Measurements from ENCODE around the gene MEGF6.
"Not testable (repeated sequence)": the region's sequence is repeated elsewhere in the genome, so short reads cannot be mapped to it uniquely, and the experiment has no call there.

Gene MEGF6

DNA sequence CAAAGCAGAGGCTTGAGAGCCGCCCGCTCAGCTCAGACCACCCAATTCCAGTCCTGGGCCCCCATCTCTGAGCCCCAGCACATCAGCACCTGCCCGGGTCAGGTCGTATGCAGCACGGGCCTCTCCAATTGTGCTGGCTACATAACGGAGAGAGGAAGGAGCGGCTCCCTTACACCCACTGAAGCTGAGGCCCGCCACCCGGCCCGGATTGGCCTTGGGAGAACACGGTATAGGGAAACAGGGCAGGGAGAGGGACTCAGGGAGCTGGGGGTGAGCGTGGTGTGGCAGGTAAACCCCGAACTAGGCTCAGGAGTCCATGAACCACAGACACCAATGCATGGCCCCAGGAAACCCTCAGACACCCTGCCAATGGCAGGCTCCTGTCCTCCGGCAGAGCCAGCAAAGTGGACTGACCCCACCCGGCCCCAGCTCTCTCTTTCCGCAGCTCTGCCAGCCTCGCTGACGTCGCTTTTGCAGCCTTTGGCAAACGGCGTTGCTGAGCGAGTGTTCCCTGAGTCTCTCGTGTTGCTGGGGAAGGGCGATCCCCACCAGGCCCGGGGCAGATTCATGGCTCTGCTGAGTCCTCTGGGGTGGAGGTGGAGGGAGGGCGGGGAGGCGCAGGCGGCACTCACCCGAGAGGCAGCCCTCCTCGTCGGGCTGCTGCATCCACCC, 16.5 kb downstream of the MEGF6 start:
- FAIRE-seq, result no peak

DNA sequence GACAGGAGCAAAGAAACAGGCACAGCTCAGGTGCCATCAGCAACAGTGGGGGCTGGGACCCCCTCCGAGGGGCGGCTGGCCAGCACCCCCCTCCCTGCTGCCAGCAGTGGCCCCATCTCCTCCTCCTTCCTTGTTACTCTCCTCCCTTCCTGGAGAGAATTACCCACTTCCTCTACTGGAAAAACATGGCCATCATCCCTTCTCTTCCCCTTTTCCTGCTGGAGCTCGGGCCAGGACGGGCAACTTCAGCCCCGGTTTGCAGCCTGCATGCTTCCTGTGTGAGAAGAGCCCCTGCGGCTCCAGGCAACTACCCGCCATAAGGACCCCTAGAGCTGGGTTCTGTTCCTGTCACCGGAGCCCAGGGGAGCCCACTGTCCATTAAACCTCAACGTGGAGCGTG, 17.6 kb downstream of the MEGF6 start:
- no peak for DNase-seq (ENCODE audit: low spot score)
- FAIRE-seq, result no peak

More for the DNA sequence above, 16.5 kb downstream of the MEGF6 start:
- no peak for DNase-seq (ENCODE audit: low spot score)

DNA sequence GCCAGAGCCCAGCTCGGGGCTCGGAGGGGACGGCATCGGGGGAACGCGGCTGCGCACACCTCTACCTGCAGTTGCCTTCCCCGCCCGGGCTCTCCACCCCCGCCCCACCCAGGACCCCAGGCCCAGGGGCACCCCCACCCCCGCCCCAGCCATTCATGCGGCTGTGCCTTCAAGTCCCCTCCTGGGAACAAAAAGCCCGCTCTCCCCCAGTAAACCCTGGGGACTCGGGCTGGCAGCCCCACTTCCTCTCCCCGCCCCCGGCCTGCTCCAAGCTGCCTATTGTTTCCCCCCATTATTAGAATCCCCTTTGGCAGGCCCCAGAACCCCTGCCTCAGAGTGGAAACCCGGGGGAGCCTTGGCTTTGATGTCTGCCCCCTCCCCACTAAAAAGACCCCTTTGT, 18.0 kb downstream of the MEGF6 start:
- DNase-seq (ENCODE audit: low spot score) (no peak), FAIRE-seq (no peak)

DNA sequence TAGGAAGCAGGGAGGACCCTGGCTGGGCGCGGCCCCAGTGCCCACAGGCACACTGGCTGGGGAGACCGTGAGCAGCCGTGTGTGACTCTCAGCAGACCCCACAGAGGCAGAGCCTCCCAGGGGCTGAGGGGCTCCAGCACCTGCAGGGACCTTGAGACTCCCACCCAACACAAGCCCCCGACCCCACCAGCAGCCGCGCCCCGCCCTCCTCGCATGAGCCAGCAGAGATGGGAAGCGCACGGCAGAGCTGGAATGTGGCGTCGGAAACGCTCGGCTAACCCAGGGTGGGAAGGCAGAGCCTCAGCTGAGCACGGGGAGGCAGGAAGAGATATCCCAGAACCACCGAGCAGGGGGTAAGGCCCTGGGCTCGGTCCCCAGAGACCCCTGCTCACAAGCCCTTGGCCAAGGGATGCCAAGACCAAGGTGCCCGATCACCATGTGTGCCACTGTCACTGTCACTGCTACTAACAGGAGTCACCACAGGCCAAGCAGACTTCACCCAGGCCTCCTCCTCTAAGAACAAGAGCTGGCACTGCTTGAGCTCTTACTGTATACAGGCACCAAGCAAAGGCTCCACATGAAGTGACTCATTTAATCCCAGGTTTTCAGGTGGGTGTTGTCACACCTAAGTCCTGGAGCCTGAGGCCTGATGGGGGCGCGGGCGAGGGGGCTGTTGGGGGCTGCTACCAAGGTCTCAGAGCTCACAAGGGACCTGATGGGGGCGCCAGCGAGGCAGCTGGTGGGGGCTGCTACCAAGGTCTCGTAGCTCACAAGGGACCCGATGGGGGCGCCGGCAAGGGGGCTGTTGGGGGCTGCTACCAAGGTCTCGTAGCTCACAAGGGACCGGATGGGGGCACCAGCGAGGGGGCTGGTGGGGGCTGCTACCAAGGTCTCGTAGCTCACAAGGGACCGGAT, 20.1 kb downstream of the MEGF6 start:
- FAIRE-seq (no peak), DNase-seq (ENCODE audit: low spot score) (no peak)

DNA sequence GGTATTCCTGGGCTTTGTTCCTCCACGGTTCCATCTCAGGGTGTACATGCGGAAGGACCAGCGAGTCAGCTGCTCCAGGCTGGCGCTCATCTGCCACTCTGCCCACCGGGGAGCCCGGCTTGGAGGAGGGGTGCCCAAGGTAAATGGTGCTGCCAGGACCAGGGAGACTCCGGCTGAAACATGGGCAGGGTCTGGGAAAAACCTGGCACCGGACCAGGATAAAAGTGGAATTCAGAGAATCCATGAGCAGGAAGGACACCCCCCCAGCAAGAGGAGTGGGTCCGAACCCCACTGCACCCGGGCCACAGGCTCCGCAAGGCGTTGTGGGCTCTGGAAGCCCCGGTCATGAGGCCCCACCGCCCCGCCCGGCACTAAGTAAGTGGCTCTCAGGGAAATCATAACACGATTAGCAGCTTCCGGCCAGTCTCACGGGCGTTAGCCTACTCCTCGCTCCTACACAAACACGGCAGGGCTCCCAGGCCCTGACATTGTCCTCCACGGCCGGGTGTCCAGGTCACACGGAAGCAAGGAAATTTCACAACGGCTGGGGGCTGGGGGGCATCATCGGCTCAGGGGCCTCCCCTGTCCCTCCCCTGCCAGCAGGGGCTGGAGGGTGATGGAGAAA, 21.1 kb downstream of the MEGF6 start:
- no peak for DNase-seq (ENCODE audit: low spot score)
- FAIRE-seq, result no peak

DNA sequence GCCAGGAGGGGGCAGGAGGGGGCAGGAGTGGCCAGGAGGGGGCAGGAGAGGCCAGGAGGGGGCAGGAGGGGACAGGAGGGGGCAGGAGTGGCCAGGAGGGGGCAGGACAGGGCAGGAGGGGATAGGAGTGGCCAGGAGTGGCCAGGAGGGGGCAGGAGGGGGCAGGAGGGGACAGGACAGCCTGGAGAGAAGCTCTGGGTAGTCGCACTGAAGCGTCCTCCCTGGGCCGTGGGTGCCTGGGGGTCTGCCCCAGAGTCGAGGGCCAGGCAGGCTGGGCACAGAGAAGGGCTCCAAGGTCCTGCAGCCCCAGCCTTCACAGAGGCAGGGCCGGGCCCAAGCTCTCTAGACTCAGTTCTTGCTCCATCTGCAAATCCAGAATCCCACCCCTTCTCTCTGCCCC, 22.9 kb downstream of the MEGF6 start:
- FAIRE-seq, result no peak
- no peak for DNase-seq (ENCODE audit: low spot score)

DNA sequence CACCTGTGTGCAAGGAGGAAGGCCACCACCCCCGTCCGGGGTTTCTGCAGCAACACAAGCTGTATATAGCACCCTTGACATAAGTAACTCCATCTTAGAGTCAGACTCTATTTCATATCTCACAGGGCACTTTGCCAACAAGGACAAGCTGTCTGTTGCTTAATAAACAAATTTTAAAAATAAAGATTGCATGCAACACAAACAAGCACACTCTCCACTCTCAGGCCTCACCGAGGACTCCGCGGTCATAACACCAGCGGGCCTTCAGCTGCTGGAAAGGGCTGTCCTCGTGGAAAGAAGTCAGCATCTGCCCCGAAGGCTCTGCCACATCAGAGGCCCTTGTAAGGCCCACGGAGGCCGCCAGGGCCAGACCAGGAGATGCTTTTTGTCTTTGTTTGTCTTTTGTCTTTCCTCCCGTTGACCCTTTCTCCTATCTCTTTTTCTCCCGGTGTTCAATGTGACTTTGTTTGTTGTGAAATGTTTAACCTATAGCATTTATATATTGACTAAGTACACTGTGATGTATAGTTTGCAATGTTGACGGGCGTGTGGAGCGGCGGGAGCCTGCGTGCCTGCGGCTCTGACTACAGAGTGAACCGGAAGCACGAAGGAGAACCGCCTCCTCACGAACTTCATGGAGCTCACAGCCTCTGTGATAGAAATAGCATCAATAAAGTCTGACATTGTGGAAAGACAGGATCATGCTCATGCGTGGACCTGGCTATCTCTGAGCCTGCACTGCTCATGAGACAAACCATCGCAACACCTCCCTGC, 24.1 kb downstream of the MEGF6 start:
- FAIRE-seq (no peak), DNase-seq (ENCODE audit: low spot score) (no peak)

DNA sequence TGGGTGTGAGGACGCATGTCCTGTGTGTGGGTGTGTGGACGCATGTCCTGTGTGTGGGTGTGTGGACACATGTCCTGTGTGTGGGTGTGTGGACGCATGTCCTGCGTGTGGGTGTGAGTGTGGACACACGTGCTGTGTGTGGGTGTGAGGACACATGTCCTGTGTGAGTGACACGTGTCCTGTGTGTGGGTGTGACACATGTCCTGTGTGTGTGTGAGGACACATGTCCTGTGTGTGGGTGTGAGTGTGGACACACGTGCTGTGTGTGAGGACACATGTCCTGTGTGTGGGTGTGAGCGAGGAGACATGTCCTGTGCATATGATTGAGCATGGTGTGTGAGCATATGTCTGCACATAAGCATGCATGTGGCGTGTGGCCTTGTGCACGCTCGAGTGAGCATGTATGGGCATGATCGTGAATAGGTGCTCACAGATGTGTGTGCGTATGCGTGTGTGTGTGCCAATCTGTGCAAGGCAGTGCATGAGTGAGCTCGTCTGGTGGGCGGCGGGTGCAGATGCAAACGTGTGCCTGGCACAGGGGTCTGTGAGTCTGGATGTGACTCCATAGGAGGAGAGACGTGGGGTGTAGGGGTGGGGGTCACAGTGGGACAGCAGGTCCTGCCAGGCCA, 25.3 kb downstream of the MEGF6 start:
- FAIRE-seq, result no peak
- no peak for DNase-seq (ENCODE audit: low spot score)

DNA sequence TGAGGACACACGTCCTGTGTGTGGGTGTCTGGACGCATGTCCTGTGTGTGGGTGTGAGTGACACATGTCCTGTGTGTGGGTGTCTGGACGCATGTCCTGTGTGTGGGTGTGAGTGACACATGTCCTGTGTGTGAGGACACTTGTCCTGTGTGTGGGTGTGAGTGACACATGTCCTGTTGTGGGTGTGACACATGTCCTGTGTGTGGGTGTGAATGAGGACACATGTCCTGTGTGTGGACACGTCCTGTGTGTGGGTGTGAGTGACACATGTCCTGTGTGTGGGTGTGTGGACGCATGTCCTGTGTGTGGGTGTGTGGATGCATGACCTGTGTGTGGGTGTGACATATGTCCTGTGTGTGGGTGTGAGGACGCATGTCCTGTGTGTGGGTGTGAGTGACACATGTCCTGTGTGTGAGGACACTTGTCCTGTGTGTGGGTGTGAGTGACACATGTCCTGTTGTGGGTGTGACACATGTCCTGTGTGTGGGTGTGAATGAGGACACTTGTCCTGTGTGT, 25.9 kb downstream of the MEGF6 start:
- not testable (repeated sequence) for DNase-seq (ENCODE audit: low spot score); FAIRE-seq

DNA sequence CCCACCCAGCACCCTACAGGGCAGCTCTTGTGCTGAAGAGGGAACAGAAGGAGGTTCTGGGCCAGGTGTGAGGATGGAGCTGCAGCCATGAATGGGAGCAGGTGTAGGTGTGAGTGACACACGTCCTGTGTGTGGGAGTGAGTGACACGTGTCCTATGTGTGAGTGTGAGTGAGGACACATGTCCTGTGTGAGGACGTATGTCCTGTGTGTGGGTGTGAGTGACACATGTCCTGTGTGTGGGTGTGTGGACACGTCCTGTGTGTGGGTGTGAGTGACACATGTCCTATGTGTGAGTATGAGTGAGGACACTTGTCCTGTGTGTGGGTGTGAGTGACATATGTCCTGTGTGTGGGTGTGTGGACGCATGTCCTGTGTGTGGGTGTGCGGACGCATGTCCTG, 26.4 kb downstream of the MEGF6 start:
- DNase-seq (ENCODE audit: low spot score) (no peak), FAIRE-seq (no peak)

DNA sequence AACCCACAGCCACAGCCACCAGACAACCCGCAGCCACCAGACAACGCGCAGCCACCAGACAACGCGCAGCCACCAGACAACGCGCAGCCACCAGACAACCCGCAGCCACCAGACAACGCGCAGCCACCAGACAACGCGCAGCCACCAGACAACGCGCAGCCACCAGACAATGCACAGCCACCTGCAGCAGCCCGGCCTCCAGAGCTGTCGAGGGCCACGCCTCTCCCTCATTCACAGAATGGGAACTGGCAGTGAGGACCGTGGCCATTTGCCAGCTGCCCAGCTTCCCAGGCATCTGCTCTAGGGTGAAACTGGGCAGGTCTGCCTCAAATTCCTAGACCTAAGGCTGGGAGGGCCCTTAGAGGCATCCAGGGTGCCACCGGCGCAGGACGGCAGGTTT, 27.6 kb downstream of the MEGF6 start:
- FAIRE-seq; DNase-seq (ENCODE audit: low spot score): not testable (repeated sequence)

DNA sequence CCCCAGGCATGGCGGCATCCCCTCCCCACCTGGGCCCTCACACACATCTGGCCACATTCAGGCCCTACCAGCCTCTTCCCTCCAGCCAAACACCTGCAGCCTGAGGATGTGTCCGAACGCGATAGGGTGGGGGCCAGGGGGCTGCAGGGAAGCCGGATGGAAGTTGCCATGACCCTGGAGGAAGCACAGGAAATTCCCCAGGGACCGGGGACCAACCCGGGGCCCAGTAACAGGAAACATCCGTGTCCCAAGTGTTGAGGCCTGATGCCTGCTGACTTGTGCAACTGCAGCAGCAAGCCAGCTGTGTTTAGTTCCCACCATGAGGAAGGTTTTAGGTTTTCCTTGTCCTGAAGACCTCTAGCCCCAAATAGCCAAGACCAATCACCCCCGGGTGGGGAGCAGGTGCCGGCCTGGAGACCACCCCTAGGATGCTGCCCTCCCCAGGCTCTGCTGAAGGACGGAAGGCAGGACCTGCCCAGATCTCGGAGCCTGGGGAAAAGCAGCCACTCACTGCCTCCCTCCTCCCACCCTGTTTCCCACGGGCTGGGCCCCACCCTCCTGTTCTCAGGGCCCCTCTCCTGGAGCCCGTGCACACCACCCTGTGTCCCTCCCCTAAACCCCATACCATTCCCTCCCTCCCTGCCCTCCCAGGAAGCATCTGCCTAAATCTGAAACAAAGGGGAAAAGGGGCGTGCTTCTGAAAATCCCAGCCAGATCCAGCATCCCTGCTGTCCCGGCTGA, 29.8 kb downstream of the MEGF6 start:
- no peak for FAIRE-seq

DNA sequence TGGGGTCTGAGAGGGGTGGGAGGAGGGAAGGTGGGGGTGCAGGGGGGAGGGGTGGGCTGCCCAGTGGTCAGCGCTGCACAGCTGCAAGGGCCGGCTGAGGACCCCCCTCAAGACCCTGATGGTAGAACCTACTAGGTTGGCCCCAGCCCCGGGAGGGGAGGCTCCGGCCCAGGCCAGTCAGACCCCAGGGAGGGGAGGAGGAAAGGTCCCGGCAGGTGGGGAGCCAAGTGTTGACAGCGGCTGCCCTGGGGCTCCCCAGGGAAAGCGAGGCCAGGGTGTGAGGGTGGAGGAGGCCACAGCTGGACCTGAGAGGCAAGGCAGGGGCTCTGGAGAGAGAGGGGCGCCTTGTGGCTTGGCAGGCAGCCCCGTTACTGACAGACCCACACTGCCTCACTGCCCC, 31.1 kb downstream of the MEGF6 start:
- FAIRE-seq (no peak), DNase-seq (ENCODE audit: low spot score) (no peak)

More for the DNA sequence above, 29.8 kb downstream of the MEGF6 start:
- no peak for DNase-seq (ENCODE audit: low spot score)

DNA sequence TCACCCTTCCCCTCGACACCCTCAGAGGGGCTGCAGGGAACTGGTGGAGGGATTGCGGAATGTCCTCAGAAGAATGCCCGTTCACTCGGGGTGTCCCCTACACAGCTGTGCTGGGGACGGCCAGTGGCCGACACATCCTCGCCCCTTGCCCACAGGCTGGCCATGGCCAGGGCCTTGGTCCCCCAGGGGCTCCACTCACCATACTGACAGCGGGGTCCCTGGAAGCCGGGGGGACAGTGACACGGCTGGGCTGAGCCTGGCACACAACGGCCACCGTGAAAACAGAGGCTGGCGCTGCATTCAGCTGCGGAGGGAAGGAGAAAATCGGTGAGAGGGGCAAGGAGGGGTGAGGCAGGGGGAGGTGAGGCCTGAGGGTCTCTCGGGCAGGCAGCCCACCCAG, 31.7 kb downstream of the MEGF6 start:
- DNase-seq (ENCODE audit: low spot score), result no peak
- no peak for FAIRE-seq

DNA sequence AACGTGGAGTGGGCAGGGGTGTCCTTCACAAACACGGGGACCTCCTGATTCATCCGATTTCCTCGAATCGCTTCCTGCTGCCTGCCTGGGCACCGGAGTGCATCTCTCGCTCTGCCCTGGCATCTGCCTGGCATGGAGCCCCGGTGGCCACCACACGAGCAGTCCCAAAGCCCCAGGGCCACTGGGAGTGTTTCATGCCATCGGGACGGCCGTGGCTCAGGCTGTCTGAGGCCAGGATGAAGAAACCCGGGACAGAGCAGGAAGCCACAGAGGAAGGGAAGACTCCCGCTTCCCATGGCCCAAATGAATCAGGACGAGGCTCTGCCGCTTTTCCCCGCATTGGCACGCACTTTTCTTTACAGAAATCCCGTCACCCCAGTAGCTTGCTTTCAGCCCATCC, 32.4 kb downstream of the MEGF6 start:
- FAIRE-seq (no peak), DNase-seq (ENCODE audit: low spot score) (no peak)

DNA sequence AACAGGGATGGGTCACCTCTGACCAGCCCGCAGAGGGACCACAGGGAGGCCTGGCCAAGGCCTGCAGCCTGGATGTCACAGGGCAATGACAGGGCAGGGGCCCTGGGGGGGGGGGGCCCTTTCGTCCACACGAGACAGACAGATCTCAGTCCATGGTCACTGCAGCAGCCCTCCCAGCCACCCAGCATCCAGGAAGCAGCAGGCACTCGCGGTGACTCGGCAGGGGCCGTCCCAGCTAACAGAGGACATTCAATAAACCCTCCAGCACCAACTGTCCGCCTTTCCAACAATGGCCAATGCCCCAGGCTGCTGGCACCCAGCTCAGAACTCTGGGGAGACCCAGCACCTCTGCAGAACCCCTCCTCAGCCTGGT, 32.9 kb downstream of the MEGF6 start:
- no peak for FAIRE-seq
- DNase-seq (ENCODE audit: low spot score), result no peak

DNA sequence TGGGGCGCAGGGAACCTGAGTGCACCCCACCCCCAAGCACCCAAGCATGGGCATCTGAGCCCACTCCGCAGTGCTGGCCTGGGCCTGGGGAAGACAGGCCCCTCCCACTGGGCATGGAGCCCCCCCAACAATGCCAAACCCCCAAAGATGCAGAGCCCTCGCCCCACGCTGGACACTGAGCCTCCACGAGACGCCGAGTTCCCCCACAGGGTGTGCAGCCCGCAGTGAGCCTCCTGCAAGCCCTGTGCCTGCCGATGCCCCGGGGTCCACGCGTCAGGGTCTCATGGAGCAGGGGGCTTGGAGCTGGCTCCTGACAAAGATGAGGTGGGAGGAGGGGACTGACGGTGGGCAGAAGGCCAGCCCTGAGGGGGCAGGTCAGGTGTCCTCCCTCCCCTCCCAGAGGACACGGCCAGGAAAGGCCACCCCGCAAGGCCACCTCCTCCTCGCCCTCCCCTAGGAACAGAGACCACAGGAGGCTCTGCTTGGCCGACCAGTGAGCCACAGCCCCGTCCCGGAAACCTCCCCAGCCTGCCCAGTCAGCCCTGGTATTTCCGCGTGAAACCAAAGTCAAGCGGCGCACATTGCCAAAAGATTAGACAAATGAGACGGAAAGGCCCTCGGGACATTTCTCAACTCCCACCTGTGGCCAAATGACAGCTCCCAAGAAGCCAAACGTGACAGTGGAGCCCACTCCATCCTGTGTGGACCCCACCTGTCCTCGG, 33.4 kb downstream of the MEGF6 start:
- FAIRE-seq (no peak), DNase-seq (ENCODE audit: low spot score) (peak; percentile 19)

DNA sequence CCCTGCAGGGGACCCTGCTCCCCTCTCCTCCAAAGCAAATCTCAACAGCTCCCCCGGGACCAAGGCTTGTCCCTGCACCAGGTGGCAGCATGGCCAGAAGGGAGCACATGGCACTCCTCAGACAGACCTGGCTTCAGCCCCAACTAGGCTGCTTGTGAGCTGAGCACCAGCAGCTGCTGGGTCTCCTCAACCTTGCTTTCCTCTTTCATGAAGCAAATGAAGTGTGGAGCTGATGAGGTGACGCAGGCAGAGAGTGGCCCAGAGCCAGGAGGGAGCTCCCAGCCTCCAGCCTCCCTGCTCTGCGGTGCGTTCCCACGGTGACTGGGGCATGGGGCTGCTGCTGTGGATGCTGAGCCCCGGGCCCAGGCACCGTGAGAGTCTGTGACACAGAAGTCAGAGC, 34.0 kb downstream of the MEGF6 start:
- FAIRE-seq (no peak), DNase-seq (ENCODE audit: low spot score) (no peak)

DNA sequence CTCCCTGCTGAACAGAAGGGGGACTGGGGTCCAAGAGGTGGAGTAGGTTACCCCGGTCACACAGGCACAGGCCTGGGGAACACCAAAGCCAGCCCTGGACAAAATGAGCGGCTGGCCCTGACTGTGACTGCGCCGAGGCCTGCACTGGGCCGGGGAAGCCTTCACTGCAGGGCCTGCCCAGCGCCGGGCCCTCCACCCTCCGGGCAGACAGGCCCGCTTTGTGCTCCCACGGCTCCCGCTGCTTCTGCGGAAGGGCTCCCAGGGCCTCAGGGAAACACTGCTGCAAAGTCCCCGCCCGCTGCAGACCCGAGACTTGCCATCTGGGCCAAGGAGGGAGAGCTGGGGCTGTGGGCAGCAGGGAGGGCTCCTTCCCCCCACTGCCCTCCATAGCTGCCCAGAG, 35.3 kb downstream of the MEGF6 start:
- DNase-seq (ENCODE audit: low spot score) (no peak), FAIRE-seq (no peak)

DNA sequence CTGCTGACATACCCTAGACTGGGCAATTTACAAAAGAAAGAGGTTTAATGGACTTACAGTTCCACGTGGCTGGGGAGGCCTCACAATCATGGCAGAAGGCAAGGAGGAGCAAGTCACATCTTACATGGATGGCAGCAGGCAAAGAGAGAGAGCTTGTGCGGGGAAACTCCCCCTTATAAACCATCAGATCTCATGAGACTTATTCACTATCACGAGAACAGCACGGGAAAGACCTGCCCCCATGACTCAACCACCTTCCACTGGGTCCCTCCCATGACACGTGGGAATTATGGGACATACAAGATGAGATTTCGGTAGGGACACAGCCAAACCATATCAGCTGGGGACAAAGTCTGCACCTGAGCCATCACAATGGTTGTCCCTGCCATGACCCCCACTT, 35.8 kb downstream of the MEGF6 start:
- FAIRE-seq; DNase-seq (ENCODE audit: low spot score): not testable (repeated sequence)

Data from RCC 7860 (cell line).